GM12892 (cell line): Measurements from ENCODE around the gene VPS11.

Source experiments
- POLR2AphosphoS5 ChIP-seq: IDR thresholded peaks from 2 replicates; pipeline ENCODE4 v1.6.1; 2011; ENCODE audit warnings: low read depth, low read length, control low read depth
- TAF1 ChIP-seq: IDR thresholded peaks from 2 replicates; pipeline ENCODE4 v1.6.1; 2011; ENCODE audit warnings: low read depth, mild to moderate bottlenecking, control low read depth, low read length, borderline replicate concordance

- TF ChIP-seq POLR2AphosphoS5 = no peak
- TF ChIP-seq TAF1 = no peak
Measured at GRCh38 chr11:119028346-119029068, 39.1 kb upstream of the VPS11 start.
